GM23338 (cell line): Measurements from ENCODE around the gene FEN1. TPM values are rescaled to one million over a fixed set of nuclear protein-coding genes. Genes with fewer than 3 reads are reported as not detected.

ENCODE experiments used
- ATAC-seq: fragments of 200-7000 bp; cut with Tn5 transposase; 3 replicates; pipeline ENCODE4 v1.9.1; 2020
- DNase-seq: peaks from one replicate; pipeline ENCODE4 v3.0.0-alpha.2; 2015; ENCODE audit warnings: low spot score
- H2AFZ ChIP-seq: fragments of 200-600 bp; sonication (generic); 2 replicates; pipeline ENCODE4 v1.8.0; 2016; ENCODE audit warnings: antibody characterized with exemption, mild to moderate bottlenecking, moderate library complexity
- H3F3A ChIP-seq: fragments of 200-600 bp; sonication (generic); replicated peaks from 2 replicates; pipeline ENCODE4 v1.8.0; 2017; ENCODE audit warnings: antibody characterized with exemption, mixed run types, low read depth
- H3K27ac ChIP-seq: fragments of 200-600 bp; sonication (generic); 2 replicates; pipeline ENCODE4 v1.6.1; 2016; ENCODE audit warnings: low read depth
- H3K27me3 ChIP-seq: fragments of 200-600 bp; sonication (generic); 2 replicates; pipeline ENCODE4 v1.8.0; 2016; ENCODE audit warnings: mild to moderate bottlenecking, mixed run types, moderate library complexity; ENCODE audit not compliant: insufficient read depth
- H3K36me3 ChIP-seq: fragments of 200-600 bp; sonication (generic); 2 replicates; pipeline ENCODE4 v1.8.0; 2016; ENCODE audit warnings: mild to moderate bottlenecking; ENCODE audit not compliant: insufficient read depth
- H3K4me1 ChIP-seq: fragments of 200-600 bp; sonication (generic); 2 replicates; pipeline ENCODE4 v1.8.0; 2016; ENCODE audit warnings: mild to moderate bottlenecking, moderate library complexity; ENCODE audit not compliant: insufficient read depth
- H3K4me2 ChIP-seq: fragments of 200-600 bp; sonication (generic); 2 replicates; pipeline ENCODE4 v1.7.1; 2017; ENCODE audit warnings: mixed run types
- H3K4me3 ChIP-seq: fragments of 200-600 bp; sonication (generic); 2 replicates; pipeline ENCODE4 v1.6.1; 2016; ENCODE audit warnings: mixed run types
- H3K79me2 ChIP-seq: fragments of 200-600 bp; sonication (generic); replicated peaks from 2 replicates; pipeline ENCODE4 v1.8.0; 2017; ENCODE audit warnings: mild to moderate bottlenecking; ENCODE audit not compliant: insufficient read depth
- H3K9me2 ChIP-seq: fragments of 200-600 bp; sonication (generic); 2 replicates; pipeline ENCODE4 v1.8.0; 2017; ENCODE audit not compliant: insufficient read depth
- H4K20me1 ChIP-seq: fragments of 200-600 bp; sonication (generic); replicated peaks from 2 replicates; pipeline ENCODE4 v1.8.0; 2017; ENCODE audit warnings: mild to moderate bottlenecking; ENCODE audit not compliant: insufficient read depth
- H3K27ac Mint-ChIP-seq: 2 replicates; pipeline ENCODE4 v1.8.0; 2020; ENCODE audit warnings: inconsistent platforms, mild to moderate bottlenecking, moderate library complexity, mixed read lengths
- H3K27me3 Mint-ChIP-seq: 3 replicates; pipeline ENCODE4 v1.8.0; 2022; ENCODE audit warnings: low read depth, mild to moderate bottlenecking, moderate library complexity, mixed read lengths, inconsistent platforms; ENCODE audit not compliant: insufficient read depth, poor library complexity
- H3K36me3 Mint-ChIP-seq: 3 replicates; pipeline ENCODE4 v1.8.0; 2021; ENCODE audit warnings: low read depth, mild to moderate bottlenecking, inconsistent platforms, moderate library complexity, mixed read lengths
- H3K4me1 Mint-ChIP-seq: 3 replicates; pipeline ENCODE4 v1.8.0; 2020; ENCODE audit warnings: mild to moderate bottlenecking, inconsistent platforms, mixed read lengths
- H3K4me3 Mint-ChIP-seq: 3 replicates; pipeline ENCODE4 v1.8.0; 2021; ENCODE audit warnings: moderate library complexity, mild to moderate bottlenecking, inconsistent platforms, mixed read lengths
- H3K9me3 Mint-ChIP-seq: 3 replicates; pipeline ENCODE4 v1.8.0; 2020; ENCODE audit warnings: moderate library complexity, mild to moderate bottlenecking, inconsistent platforms, mixed read lengths
- CREB1 ChIP-seq: fragments of 250-450 bp; sonication (Bioruptor Pico); IDR thresholded peaks from 2 replicates; pipeline ENCODE4 v1.5.0; 2020; ENCODE audit warnings: low read depth, mild to moderate bottlenecking, moderate library complexity
- EZH2 ChIP-seq: fragments of 200-600 bp; sonication (generic); IDR thresholded peaks from one replicate; pipeline ENCODE4 v1.8.0; 2017; ENCODE audit warnings: antibody characterized with exemption, mild to moderate bottlenecking, low read depth; ENCODE audit not compliant: unreplicated experiment
- EZH2phosphoT487 ChIP-seq: fragments of 200-600 bp; sonication (generic); IDR thresholded peaks from one replicate; pipeline ENCODE4 v1.8.1; 2018; ENCODE audit warnings: antibody characterized with exemption; ENCODE audit not compliant: unreplicated experiment
- JUNB ChIP-seq: IDR thresholded peaks from one replicate; pipeline ENCODE4 v1.6.1; 2016; ENCODE audit warnings: antibody characterized with exemption; ENCODE audit not compliant: unreplicated experiment
- NANOG ChIP-seq: IDR thresholded peaks from 2 replicates; pipeline ENCODE4 v1.6.1; 2016; ENCODE audit warnings: antibody characterized with exemption, borderline replicate concordance
- POLR2AphosphoS5 ChIP-seq: IDR thresholded peaks from 2 replicates; pipeline ENCODE4 v1.6.1; 2016; ENCODE audit warnings: antibody characterized with exemption, low read depth
- STAT1 ChIP-seq: IDR thresholded peaks from one replicate; pipeline ENCODE4 v1.6.1; 2016; ENCODE audit warnings: antibody characterized with exemption; ENCODE audit not compliant: unreplicated experiment
- ZNF114 ChIP-seq: fragments of 250-450 bp; sonication (Bioruptor Pico); IDR thresholded peaks from 2 replicates; pipeline ENCODE4 v1.5.0; 2020; ENCODE audit warnings: mild to moderate bottlenecking, moderate library complexity
- ZNF331 ChIP-seq: fragments of 250-450 bp; sonication (Bioruptor Pico); IDR thresholded peaks from 2 replicates; pipeline ENCODE4 v1.5.0; 2020; ENCODE audit warnings: low read depth, mild to moderate bottlenecking, moderate library complexity
- polyA plus RNA-seq: library from polyadenylated mRNA; unstranded; fragments of >200 nt; fragmentation: Nextera tagmentation; extraction: Ambion mirVana; gene quantifications from 2 replicates; pipeline ENCODE4 v1.2.1, GENCODE V29; 2016
- total RNA-seq: library from RNA; depleted of rRNA; stranded (reverse); fragments of >200 nt; shearing (Covaris generic); gene quantifications from 2 replicates; pipeline ENCODE4 v1.2.3, GENCODE V29; 2014
- TF ChIP-seq, protein P1 (sequence below), 2 experiments: fragments of 200-600 bp in 1 of 2; sonication (generic) in 1 of 2; conservative IDR thresholded peaks; 2 replicates each; pipeline versions ENCODE4 v1.5.1 to v1.6.1; 2016 to 2017; ENCODE audit warnings: antibody characterized with exemption in 2 of 2, low read depth in 2 of 2, mild to moderate bottlenecking in 2 of 2, moderate library complexity in 1 of 2
- TF ChIP-seq, protein P2 (sequence below): fragments of 250-450 bp; sonication (Bioruptor Pico); IDR thresholded peaks from 2 replicates; pipeline ENCODE4 v1.5.0; 2020; ENCODE audit warnings: mild to moderate bottlenecking, moderate library complexity
- TF ChIP-seq, protein P3 (sequence below): IDR thresholded peaks from 2 replicates; pipeline ENCODE4 v1.6.1; 2016; ENCODE audit warnings: antibody characterized with exemption
- TF ChIP-seq, protein P4 (sequence below): IDR thresholded peaks from one replicate; pipeline ENCODE4 v1.6.1; 2018; ENCODE audit warnings: antibody characterized with exemption; ENCODE audit not compliant: unreplicated experiment

FEN1 gene
- total and polyA plus RNA-seq, 2 experiments from 2014 or later: 85.1 to 89.0 TPM

DNA sequence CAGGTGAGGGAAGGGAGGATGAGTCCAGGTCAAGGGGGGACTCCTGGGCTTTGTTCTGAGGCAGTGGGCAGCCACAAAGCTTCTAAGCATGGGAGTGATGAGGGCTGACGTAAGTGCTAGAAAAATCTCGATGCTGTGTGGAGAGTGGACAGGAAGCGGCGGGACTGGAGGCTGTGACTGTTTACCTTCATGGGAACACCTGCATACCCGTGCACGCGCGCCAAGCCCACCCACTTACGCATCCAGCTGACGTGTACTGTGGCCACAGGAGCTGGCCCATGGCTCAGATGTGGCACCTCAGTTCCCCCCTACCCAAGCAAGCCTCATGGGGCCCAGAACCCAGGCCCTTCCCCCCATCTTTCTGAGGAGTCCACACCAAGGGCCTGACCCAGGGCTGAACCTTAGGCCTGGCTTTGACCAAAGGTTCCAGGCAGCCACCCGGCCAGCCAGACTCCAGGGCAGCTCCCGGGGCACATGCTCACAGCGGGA is 26.3 kb upstream of the FEN1 start:
- TF ChIP-seq, protein P1, sequence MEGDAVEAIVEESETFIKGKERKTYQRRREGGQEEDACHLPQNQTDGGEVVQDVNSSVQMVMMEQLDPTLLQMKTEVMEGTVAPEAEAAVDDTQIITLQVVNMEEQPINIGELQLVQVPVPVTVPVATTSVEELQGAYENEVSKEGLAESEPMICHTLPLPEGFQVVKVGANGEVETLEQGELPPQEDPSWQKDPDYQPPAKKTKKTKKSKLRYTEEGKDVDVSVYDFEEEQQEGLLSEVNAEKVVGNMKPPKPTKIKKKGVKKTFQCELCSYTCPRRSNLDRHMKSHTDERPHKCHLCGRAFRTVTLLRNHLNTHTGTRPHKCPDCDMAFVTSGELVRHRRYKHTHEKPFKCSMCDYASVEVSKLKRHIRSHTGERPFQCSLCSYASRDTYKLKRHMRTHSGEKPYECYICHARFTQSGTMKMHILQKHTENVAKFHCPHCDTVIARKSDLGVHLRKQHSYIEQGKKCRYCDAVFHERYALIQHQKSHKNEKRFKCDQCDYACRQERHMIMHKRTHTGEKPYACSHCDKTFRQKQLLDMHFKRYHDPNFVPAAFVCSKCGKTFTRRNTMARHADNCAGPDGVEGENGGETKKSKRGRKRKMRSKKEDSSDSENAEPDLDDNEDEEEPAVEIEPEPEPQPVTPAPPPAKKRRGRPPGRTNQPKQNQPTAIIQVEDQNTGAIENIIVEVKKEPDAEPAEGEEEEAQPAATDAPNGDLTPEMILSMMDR (conservative IDR thresholded peaks at IDR 0.05; ENCODE audit: low read depth in 2 of 2): no peak
- TF ChIP-seq, protein P2, sequence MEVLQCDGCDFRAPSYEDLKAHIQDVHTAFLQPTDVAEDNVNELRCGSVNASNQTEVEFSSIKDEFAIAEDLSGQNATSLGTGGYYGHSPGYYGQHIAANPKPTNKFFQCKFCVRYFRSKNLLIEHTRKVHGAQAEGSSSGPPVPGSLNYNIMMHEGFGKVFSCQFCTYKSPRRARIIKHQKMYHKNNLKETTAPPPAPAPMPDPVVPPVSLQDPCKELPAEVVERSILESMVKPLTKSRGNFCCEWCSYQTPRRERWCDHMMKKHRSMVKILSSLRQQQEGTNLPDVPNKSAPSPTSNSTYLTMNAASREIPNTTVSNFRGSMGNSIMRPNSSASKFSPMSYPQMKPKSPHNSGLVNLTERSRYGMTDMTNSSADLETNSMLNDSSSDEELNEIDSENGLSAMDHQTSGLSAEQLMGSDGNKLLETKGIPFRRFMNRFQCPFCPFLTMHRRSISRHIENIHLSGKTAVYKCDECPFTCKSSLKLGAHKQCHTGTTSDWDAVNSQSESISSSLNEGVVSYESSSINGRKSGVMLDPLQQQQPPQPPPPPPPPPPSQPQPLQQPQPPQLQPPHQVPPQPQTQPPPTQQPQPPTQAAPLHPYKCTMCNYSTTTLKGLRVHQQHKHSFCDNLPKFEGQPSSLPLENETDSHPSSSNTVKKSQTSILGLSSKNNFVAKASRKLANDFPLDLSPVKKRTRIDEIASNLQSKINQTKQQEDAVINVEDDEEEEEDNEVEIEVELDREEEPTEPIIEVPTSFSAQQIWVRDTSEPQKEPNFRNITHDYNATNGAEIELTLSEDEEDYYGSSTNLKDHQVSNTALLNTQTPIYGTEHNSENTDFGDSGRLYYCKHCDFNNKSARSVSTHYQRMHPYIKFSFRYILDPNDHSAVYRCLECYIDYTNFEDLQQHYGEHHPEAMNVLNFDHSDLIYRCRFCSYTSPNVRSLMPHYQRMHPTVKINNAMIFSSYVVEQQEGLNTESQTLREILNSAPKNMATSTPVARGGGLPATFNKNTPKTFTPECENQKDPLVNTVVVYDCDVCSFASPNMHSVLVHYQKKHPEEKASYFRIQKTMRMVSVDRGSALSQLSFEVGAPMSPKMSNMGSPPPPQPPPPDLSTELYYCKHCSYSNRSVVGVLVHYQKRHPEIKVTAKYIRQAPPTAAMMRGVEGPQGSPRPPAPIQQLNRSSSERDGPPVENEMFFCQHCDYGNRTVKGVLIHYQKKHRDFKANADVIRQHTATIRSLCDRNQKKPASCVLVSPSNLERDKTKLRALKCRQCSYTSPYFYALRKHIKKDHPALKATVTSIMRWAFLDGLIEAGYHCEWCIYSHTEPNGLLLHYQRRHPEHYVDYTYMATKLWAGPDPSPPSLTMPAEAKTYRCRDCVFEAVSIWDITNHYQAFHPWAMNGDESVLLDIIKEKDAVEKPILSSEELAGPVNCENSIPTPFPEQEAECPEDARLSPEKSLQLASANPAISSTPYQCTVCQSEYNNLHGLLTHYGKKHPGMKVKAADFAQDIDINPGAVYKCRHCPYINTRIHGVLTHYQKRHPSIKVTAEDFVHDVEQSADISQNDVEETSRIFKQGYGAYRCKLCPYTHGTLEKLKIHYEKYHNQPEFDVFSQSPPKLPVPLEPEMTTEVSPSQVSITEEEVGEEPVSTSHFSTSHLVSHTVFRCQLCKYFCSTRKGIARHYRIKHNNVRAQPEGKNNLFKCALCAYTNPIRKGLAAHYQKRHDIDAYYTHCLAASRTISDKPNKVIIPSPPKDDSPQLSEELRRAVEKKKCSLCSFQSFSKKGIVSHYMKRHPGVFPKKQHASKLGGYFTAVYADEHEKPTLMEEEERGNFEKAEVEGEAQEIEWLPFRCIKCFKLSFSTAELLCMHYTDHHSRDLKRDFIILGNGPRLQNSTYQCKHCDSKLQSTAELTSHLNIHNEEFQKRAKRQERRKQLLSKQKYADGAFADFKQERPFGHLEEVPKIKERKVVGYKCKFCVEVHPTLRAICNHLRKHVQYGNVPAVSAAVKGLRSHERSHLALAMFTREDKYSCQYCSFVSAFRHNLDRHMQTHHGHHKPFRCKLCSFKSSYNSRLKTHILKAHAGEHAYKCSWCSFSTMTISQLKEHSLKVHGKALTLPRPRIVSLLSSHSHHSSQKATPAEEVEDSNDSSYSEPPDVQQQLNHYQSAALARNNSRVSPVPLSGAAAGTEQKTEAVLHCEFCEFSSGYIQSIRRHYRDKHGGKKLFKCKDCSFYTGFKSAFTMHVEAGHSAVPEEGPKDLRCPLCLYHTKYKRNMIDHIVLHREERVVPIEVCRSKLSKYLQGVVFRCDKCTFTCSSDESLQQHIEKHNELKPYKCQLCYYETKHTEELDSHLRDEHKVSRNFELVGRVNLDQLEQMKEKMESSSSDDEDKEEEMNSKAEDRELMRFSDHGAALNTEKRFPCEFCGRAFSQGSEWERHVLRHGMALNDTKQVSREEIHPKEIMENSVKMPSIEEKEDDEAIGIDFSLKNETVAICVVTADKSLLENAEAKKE (CRISPR knock-in tag): no peak
- TF ChIP-seq STAT1: no peak
- TF ChIP-seq CREB1 (CRISPR knock-in tag): no peak
- no peak for TF ChIP-seq NANOG
- TF ChIP-seq POLR2AphosphoS5: no peak
- TF ChIP-seq, protein P3, sequence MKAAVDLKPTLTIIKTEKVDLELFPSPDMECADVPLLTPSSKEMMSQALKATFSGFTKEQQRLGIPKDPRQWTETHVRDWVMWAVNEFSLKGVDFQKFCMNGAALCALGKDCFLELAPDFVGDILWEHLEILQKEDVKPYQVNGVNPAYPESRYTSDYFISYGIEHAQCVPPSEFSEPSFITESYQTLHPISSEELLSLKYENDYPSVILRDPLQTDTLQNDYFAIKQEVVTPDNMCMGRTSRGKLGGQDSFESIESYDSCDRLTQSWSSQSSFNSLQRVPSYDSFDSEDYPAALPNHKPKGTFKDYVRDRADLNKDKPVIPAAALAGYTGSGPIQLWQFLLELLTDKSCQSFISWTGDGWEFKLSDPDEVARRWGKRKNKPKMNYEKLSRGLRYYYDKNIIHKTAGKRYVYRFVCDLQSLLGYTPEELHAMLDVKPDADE: no peak
- TF ChIP-seq JUNB: no peak
- no peak for TF ChIP-seq EZH2
- TF ChIP-seq ZNF114 (CRISPR knock-in tag): no peak
- TF ChIP-seq ZNF331 (CRISPR knock-in tag): no peak
- TF ChIP-seq, protein P4, sequence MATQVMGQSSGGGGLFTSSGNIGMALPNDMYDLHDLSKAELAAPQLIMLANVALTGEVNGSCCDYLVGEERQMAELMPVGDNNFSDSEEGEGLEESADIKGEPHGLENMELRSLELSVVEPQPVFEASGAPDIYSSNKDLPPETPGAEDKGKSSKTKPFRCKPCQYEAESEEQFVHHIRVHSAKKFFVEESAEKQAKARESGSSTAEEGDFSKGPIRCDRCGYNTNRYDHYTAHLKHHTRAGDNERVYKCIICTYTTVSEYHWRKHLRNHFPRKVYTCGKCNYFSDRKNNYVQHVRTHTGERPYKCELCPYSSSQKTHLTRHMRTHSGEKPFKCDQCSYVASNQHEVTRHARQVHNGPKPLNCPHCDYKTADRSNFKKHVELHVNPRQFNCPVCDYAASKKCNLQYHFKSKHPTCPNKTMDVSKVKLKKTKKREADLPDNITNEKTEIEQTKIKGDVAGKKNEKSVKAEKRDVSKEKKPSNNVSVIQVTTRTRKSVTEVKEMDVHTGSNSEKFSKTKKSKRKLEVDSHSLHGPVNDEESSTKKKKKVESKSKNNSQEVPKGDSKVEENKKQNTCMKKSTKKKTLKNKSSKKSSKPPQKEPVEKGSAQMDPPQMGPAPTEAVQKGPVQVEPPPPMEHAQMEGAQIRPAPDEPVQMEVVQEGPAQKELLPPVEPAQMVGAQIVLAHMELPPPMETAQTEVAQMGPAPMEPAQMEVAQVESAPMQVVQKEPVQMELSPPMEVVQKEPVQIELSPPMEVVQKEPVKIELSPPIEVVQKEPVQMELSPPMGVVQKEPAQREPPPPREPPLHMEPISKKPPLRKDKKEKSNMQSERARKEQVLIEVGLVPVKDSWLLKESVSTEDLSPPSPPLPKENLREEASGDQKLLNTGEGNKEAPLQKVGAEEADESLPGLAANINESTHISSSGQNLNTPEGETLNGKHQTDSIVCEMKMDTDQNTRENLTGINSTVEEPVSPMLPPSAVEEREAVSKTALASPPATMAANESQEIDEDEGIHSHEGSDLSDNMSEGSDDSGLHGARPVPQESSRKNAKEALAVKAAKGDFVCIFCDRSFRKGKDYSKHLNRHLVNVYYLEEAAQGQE: no peak
- no peak for TF ChIP-seq EZH2phosphoT487
- Mint-ChIP-seq H3K27ac (no peak overlapping the region), H3K36me3 (no peaks in the 10 kb centered on the region; the same call in 2 of the 3 replicates), H3K4me1 (peaks cover 26% of the 10 kb centered on the region), H3K9me3 (no peaks in the 10 kb centered on the region; the same call in 2 of the 3 replicates), H3K4me3 (no peak overlapping the region), H3K27me3 (peaks cover 14% of the 10 kb centered on the region)
- no peak overlapping the region for H3K4me2 ChIP-seq
- H3K27ac ChIP-seq: no peak overlapping the region
- no peaks in the 10 kb centered on the region for H3K36me3 ChIP-seq
- H3K4me3 ChIP-seq: no peak overlapping the region
- no peaks in the 10 kb centered on the region for H3F3A ChIP-seq
- no peaks in the 10 kb centered on the region for H3K9me2 ChIP-seq
- H3K79me2 ChIP-seq: no peaks in the 10 kb centered on the region
- peaks cover 15% of the 10 kb centered on the region; the same call in 1 of the 2 replicates for H3K4me1 ChIP-seq
- no peak overlapping the region for H2AFZ ChIP-seq
- H4K20me1 ChIP-seq: no peaks in the 10 kb centered on the region
- no peak for ATAC-seq
- no peak for DNase-seq
- no peaks in the 10 kb centered on the region for H3K27me3 ChIP-seq
